Lung (tissue), 12 donors: ENCODE measurements around the gene DLGAP4. TPM values are rescaled to one million over a fixed set of nuclear protein-coding genes. Genes with fewer than 3 reads are reported as not detected.

Experiments
- ATAC-seq: fragments of 200-7000 bp; cut with Tn5 transposase; one replicate; pipeline ENCODE4 v1.9.1; 2020; ENCODE audit warnings: moderate number of reproducible peaks; ENCODE audit not compliant: insufficient read depth, low FRiP score
- DNase-seq, 3 donors: peaks; one replicate each; pipeline ENCODE4 v3.0.0-alpha.2; 2013 to 2017
- H3K27ac ChIP-seq, 2 donors: one replicate each; pipeline ENCODE4 v1.5.1; 2013; ENCODE audit warnings: mild to moderate bottlenecking in 2 of 2, moderate library complexity in 2 of 2, control low read depth in 1 of 2, inconsistent platforms in 1 of 2, low read depth in 1 of 2, low read length in 1 of 2
- H3K27me3 ChIP-seq, 3 donors: one replicate each; pipeline ENCODE4 v1.5.1; 2013; ENCODE audit warnings: low read length in 2 of 3; ENCODE audit not compliant: control insufficient read depth in 3 of 3, insufficient read depth in 3 of 3
- H3K36me3 ChIP-seq, 4 donors: one replicate each; pipeline ENCODE4 v1.5.1; 2013; ENCODE audit warnings: low read length in 4 of 4, mild to moderate bottlenecking in 1 of 4, moderate library complexity in 1 of 4; ENCODE audit not compliant: control insufficient read depth in 4 of 4, insufficient read depth in 4 of 4
- H3K4me1 ChIP-seq, 5 donors: one replicate each; pipeline ENCODE4 v1.5.1; 2013; ENCODE audit warnings: low read length in 5 of 5, mild to moderate bottlenecking in 2 of 5, moderate library complexity in 1 of 5; ENCODE audit not compliant: control insufficient read depth in 5 of 5, insufficient read depth in 5 of 5
- H3K4me3 ChIP-seq: one replicate; pipeline ENCODE4 v1.5.1; 2013; ENCODE audit warnings: mild to moderate bottlenecking, control low read depth, moderate library complexity
- H3K9ac ChIP-seq, 2 donors: one replicate each; pipeline ENCODE4 v1.5.1; 2013; ENCODE audit warnings: low read length in 2 of 2, control low read depth in 1 of 2; ENCODE audit not compliant: insufficient read depth in 1 of 2
- H3K9me3 ChIP-seq, 4 donors: one replicate each; pipeline ENCODE4 v1.5.1; 2013; ENCODE audit warnings: low read length in 3 of 4, mild to moderate bottlenecking in 1 of 4, moderate library complexity in 1 of 4; ENCODE audit not compliant: control insufficient read depth in 4 of 4, insufficient read depth in 3 of 4
- WGBS, 2 donors: extraction: QIAGEN DNeasy Blood & Tissue Kit; methylation state at CpG; one replicate each; pipeline ENCODE4 v1.1.7; 2013; 5-methylcytosine and 5-hydroxymethylcytosine counted together
- polyA plus RNA-seq, 2 donors: library from polyadenylated mRNA; stranded (reverse); fragments of 200-250 nt; gene quantifications; one replicate each; pipeline ENCODE4 v1.2.1, GENCODE V29; 2013
- total RNA-seq, 2 donors: library from RNA; depleted of rRNA in 1 of 2; stranded (reverse); fragments of >200 nt in 1 of 2; gene quantifications; one replicate each; pipeline ENCODE4 v1.2.1, GENCODE V29; 2014 to 2021
- TF ChIP-seq, protein P1 (sequence below): IDR thresholded peaks from 2 replicates; pipeline ENCODE4 v1.5.1; 2012; ENCODE audit warnings: mild to moderate bottlenecking; ENCODE audit errors: control extremely low read depth, extremely low read depth
- donor health status: control.
- donor health status: control.
- donor health status: Bipolar disorder and iron deficiency.
- donor health status: healthy.
- donor health status: DM: yes; HTN: yes; CAD: no.

Gene DLGAP4
- total and polyA plus RNA-seq, 4 donors, result 34.6 to 67.6 (median 35.8) TPM

DNA sequence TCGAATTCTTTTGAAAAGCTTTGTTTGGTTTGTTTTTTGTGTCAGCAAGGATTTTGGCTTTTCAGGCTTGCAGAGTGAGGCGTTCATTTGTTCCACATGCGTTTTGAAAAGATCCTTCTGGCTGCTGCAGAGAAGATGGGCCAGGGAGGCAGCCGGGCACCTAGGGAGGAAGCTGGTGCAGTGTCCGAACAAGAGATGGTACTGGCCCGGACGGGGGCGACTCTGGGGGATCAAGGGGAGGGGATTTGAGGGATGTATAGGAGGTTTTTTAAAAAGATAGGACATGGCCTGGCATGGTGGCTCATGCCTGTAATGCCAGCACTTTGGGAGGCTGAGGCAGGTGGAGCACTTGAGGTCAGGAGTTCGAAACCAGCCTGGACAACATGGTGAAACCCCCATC, 55.3 kb downstream of the DLGAP4 start:
- H3K27me3 ChIP-seq, result no peaks in the 10 kb centered on the region
- H3K4me1 ChIP-seq, result no peaks in the 10 kb centered on the region
- 72 to 75% methylated on average over 9 of the region's 9 CpGs for WGBS, 2 donors
- no peak overlapping the region for H3K27ac ChIP-seq
- peaks cover 0 to 5% (median 0%) of the 10 kb centered on the region in 4 donors for H3K9me3 ChIP-seq
- TF ChIP-seq, protein P1, sequence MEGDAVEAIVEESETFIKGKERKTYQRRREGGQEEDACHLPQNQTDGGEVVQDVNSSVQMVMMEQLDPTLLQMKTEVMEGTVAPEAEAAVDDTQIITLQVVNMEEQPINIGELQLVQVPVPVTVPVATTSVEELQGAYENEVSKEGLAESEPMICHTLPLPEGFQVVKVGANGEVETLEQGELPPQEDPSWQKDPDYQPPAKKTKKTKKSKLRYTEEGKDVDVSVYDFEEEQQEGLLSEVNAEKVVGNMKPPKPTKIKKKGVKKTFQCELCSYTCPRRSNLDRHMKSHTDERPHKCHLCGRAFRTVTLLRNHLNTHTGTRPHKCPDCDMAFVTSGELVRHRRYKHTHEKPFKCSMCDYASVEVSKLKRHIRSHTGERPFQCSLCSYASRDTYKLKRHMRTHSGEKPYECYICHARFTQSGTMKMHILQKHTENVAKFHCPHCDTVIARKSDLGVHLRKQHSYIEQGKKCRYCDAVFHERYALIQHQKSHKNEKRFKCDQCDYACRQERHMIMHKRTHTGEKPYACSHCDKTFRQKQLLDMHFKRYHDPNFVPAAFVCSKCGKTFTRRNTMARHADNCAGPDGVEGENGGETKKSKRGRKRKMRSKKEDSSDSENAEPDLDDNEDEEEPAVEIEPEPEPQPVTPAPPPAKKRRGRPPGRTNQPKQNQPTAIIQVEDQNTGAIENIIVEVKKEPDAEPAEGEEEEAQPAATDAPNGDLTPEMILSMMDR, result no peak
- no peak overlapping the region for H3K9ac ChIP-seq
- H3K4me3 ChIP-seq, result no peak overlapping the region
- ATAC-seq, result no peak
- H3K36me3 ChIP-seq, result no peaks in the 10 kb centered on the region
- no peak for DNase-seq

DNA sequence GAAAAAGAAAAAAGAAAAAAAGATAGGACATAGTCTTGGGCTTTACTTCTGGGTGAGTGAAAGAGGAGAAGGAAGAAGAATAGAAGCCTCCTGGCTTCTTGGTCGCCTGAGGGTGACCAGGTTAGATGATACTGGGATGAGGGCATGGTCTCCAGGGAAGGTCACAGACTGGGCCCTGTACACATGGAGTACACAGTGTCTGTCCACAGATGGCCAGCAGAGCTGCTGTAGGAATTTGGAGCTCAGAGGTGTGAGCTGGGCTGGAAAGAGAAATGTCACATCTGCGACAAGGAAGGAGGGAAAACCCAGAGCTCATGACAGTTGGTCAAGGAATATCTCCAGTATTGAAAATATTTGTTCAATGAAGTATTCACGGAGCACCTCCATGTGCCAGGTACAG, 56.1 kb downstream of the DLGAP4 start:
- Histone ChIP-seq H3K9ac (no peak overlapping the region), H3K4me1 (no peaks in the 10 kb centered on the region), H3K4me3 (no peak overlapping the region), H3K27ac (no peak overlapping the region), H3K9me3 (peaks cover 0 to 5% (median 0%) of the 10 kb centered on the region in 4 donors), H3K27me3 (peaks cover 0 to 4% (median 0%) of the 10 kb centered on the region in 3 donors), H3K36me3 (no peaks in the 10 kb centered on the region)
- TF ChIP-seq, protein P1, result no peak
- DNase-seq, result no peak
- ATAC-seq, result no peak
- WGBS, 2 donors, result 72 to 86% methylated on average over 3 of the region's 3 CpGs

DNA sequence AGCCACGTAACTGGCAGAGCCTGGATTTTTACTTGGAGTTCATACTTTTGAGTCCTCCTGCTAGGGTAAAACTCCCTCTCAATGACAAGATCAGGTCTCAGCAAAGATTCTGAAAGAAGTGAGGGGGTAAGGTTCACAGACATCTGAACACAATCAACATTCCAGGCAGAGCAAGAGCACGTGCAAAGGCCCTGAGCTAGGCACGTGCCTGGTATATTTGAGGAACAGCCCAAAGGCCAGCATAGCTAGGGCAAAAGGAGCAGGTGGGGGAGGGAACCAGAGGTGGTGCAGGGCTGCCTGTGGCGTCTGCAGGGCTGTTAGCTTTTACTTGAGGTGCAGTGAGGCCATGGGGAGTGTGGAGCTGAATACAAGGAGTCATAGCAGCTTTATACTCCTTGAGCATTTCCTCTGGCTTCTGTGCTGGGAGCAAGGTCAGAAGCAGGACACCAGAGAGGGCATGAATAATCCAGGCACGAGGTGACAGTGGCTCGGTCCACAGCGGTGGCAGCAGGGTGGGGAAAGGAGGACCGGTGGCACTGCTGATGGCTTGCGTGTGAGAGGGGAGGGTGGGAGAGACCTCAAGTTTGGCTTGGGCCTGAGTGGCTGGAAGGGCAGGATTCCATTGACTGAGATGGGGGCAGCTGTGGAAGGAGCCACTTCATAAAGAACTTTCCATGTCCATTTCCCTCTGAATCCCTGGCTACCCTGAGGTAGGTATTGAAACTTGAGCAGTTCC, 57.0 kb downstream of the DLGAP4 start:
- Histone ChIP-seq H3K4me1 (no peaks in the 10 kb centered on the region), H3K9ac (no peak overlapping the region), H3K27me3 (peaks cover 0 to 4% (median 0%) of the 10 kb centered on the region in 3 donors), H3K4me3 (no peak overlapping the region), H3K36me3 (no peaks in the 10 kb centered on the region), H3K27ac (no peak overlapping the region), H3K9me3 (peaks cover 0 to 5% (median 0%) of the 10 kb centered on the region in 4 donors)
- 79 to 83% methylated on average over 9 of the region's 9 CpGs for WGBS, 2 donors
- TF ChIP-seq, protein P1, result no peak
- ATAC-seq (no peak), DNase-seq (no peak)
